Right atrium auricular region (tissue), 2 donors: ENCODE measurements around the gene CAMK2N1. TPM values are rescaled to one million over a fixed set of nuclear protein-coding genes. Genes with fewer than 3 reads are reported as not detected.

ENCODE experiments used
- DNase-seq: peaks from one replicate; pipeline ENCODE4 v3.0.0-alpha.2; 2019; ENCODE audit warnings: low spot score
- H3K27ac ChIP-seq, 2 donors: fragments of 200-600 bp; sonication (generic); 1 replicate in 1 of 2; 2 replicates in 1 of 2; pipeline ENCODE4 v1.5.1; 2016 to 2019
- H3K27me3 ChIP-seq, 2 donors: fragments of 200-600 bp; sonication (generic); one replicate each; pipeline versions ENCODE4 v1.5.1 to v1.6.0; 2017 to 2019
- H3K36me3 ChIP-seq: fragments of 200-600 bp; sonication (generic); one replicate; pipeline ENCODE4 v1.5.1; 2016
- H3K4me1 ChIP-seq, 2 donors: fragments of 200-600 bp; sonication (generic); one replicate each; pipeline versions ENCODE4 v1.5.1 to v1.6.0; 2017 to 2019
- H3K4me3 ChIP-seq, 2 donors: fragments of 200-600 bp; sonication (generic); 1 replicate in 1 of 2; 2 replicates in 1 of 2; pipeline ENCODE4 v1.5.1; 2017 to 2019; ENCODE audit warnings: mild to moderate bottlenecking in 1 of 2, moderate library complexity in 1 of 2
- H3K9me3 ChIP-seq, 2 donors: fragments of 200-600 bp; sonication (generic); one replicate each; pipeline ENCODE4 v1.5.1; 2019
- CTCF ChIP-seq, 2 donors: fragments of 200-600 bp; sonication (generic); IDR thresholded peaks; one replicate each; pipeline ENCODE4 v1.5.1; 2019; ENCODE audit warnings: antibody characterized with exemption in 2 of 2
- total RNA-seq, 2 donors: library from RNA; depleted of rRNA; stranded (reverse); fragments of >200 nt; gene quantifications; one replicate each; pipeline ENCODE4 v1.1.0, GENCODE V29; 2016

The CAMK2N1 gene
- total RNA-seq, 2 donors from 2014 or later: 5.3 to 13.4 TPM

- peaks cover 0 to 23% of the 10 kb centered on the region in 2 donors for H3K4me1 ChIP-seq
- no peaks in the 10 kb centered on the region for H3K27me3 ChIP-seq
- no peaks in the 10 kb centered on the region for H3K36me3 ChIP-seq
- DNase-seq: no peak
- H3K4me3 ChIP-seq: no peak overlapping the region
- no peaks in the 10 kb centered on the region for H3K9me3 ChIP-seq
- TF ChIP-seq CTCF (IDR thresholded peaks at IDR 0.05): no peak
- H3K27ac ChIP-seq: no peak overlapping the region
Measured at GRCh38 chr1:20491866-20492265, 5.9 kb upstream of the CAMK2N1 start.

- no peak for TF ChIP-seq CTCF (IDR thresholded peaks at IDR 0.05)
- no peak overlapping the region for H3K4me3 ChIP-seq
- H3K36me3 ChIP-seq: no peaks in the 10 kb centered on the region
- peaks cover 0 to 23% of the 10 kb centered on the region in 2 donors for H3K4me1 ChIP-seq
- no peaks in the 10 kb centered on the region for H3K27me3 ChIP-seq
- DNase-seq: no peak
- H3K9me3 ChIP-seq: no peaks in the 10 kb centered on the region
- H3K27ac ChIP-seq: no peak overlapping the region
Measured at GRCh38 chr1:20491178-20491577, 5.2 kb upstream of the CAMK2N1 start.

- Histone ChIP-seq H3K9me3 (no peaks in the 10 kb centered on the region), H3K4me1 (peaks cover 0 to 19% of the 10 kb centered on the region in 2 donors), H3K27me3 (no peaks in the 10 kb centered on the region), H3K27ac (peak overlapping the region in 1 of 2 donors; percentile 81), H3K36me3 (no peaks in the 10 kb centered on the region), H3K4me3 (no peak overlapping the region)
- no peak for TF ChIP-seq CTCF (IDR thresholded peaks at IDR 0.05)
- no peak for DNase-seq
Measured at GRCh38 chr1:20487236-20487590, 1.2 kb upstream of the CAMK2N1 start.

GRCh38 chr1:20486457-20487235 lies 636 bp upstream of the CAMK2N1 start:
- Histone ChIP-seq H3K4me3 (peak overlapping the region; percentile 60 to 64), H3K9me3 (no peaks in the 10 kb centered on the region), H3K27ac (peak overlapping the region; percentile 81 to 90), H3K36me3 (no peaks in the 10 kb centered on the region), H3K27me3 (no peaks in the 10 kb centered on the region), H3K4me1 (peaks cover 0 to 19% of the 10 kb centered on the region in 2 donors)
- no peak for DNase-seq
- TF ChIP-seq CTCF (IDR thresholded peaks at IDR 0.05): no peak

- Histone ChIP-seq H3K4me3 (peak overlapping the region; percentile 60 to 64), H3K9me3 (no peaks in the 10 kb centered on the region), H3K36me3 (no peaks in the 10 kb centered on the region), H3K27me3 (no peaks in the 10 kb centered on the region), H3K27ac (peak overlapping the region; percentile 29 to 46), H3K4me1 (peaks cover 0 to 19% of the 10 kb centered on the region in 2 donors)
- DNase-seq: no peak
- TF ChIP-seq CTCF (IDR thresholded peaks at IDR 0.05): no peak
Measured at GRCh38 chr1:20484519-20485462, 1.2 kb downstream of the CAMK2N1 start.
